GM12878 (cell line): ENCODE measurements around the gene SLX4IP.

Experiments used
- EED ChIP-seq: sonication (generic); IDR thresholded peaks from 2 replicates; pipeline ENCODE4 v1.6.1; 2016; ENCODE audit warnings: antibody characterized with exemption, low read depth
- MYC ChIP-seq: IDR thresholded peaks from 2 replicates; pipeline ENCODE4 v1.6.1; 2011; ENCODE audit warnings: mild to moderate bottlenecking, low read length, moderate library complexity, inconsistent platforms; ENCODE audit not compliant: insufficient read depth, insufficient replicate concordance, insufficient read length, severe bottlenecking
- NFIC ChIP-seq: IDR thresholded peaks from 2 replicates; pipeline ENCODE4 v1.6.1; 2012; ENCODE audit warnings: low read depth, mild to moderate bottlenecking, inconsistent platforms, low read length, moderate library complexity
- NFXL1 ChIP-seq: fragments of 450-650 bp; IDR thresholded peaks from 2 replicates; pipeline ENCODE4 v1.6.1; 2017; ENCODE audit warnings: antibody characterized with exemption, mild to moderate bottlenecking, borderline replicate concordance
- YY1 ChIP-seq: IDR thresholded peaks from 2 replicates; pipeline ENCODE4 v1.6.1; 2011; ENCODE audit warnings: low read depth, mild to moderate bottlenecking, low read length
- TF ChIP-seq, protein P1 (sequence below), 3 experiments: IDR thresholded peaks in 2 of 3; conservative IDR thresholded peaks in 1 of 3; 2 replicates each; pipeline ENCODE4 v1.5.1; 2011; ENCODE audit warnings: low read depth in 3 of 3, low read length in 3 of 3, mild to moderate bottlenecking in 3 of 3, control low read depth in 2 of 3, moderate library complexity in 2 of 3, inconsistent platforms in 1 of 3, mixed read lengths in 1 of 3; ENCODE audit not compliant: control insufficient read depth in 2 of 3, insufficient read depth in 1 of 3; ENCODE audit errors: extremely low read depth in 1 of 3

GRCh38 chr20:10673176-10673841 is 238.2 kb downstream of the SLX4IP start:
- no peak for TF ChIP-seq NFXL1
- no peak for TF ChIP-seq EED
- TF ChIP-seq YY1: no peak
- TF ChIP-seq NFIC: no peak
- TF ChIP-seq MYC: peak; percentile 34
- TF ChIP-seq, protein P1, sequence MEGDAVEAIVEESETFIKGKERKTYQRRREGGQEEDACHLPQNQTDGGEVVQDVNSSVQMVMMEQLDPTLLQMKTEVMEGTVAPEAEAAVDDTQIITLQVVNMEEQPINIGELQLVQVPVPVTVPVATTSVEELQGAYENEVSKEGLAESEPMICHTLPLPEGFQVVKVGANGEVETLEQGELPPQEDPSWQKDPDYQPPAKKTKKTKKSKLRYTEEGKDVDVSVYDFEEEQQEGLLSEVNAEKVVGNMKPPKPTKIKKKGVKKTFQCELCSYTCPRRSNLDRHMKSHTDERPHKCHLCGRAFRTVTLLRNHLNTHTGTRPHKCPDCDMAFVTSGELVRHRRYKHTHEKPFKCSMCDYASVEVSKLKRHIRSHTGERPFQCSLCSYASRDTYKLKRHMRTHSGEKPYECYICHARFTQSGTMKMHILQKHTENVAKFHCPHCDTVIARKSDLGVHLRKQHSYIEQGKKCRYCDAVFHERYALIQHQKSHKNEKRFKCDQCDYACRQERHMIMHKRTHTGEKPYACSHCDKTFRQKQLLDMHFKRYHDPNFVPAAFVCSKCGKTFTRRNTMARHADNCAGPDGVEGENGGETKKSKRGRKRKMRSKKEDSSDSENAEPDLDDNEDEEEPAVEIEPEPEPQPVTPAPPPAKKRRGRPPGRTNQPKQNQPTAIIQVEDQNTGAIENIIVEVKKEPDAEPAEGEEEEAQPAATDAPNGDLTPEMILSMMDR (IDR thresholded peaks at IDR 0.05 in 2 of 3, conservative IDR thresholded peaks at IDR 0.05 in 1 of 3; ENCODE audit: control insufficient read depth in 2 of 3, extremely low read depth in 1 of 3, insufficient read depth in 1 of 3, low read depth in 3 of 3, low read length in 3 of 3): no peak
